Left lung (tissue), 10 donors: ENCODE measurements around the gene NUP98. TPM values are rescaled to one million over a fixed set of nuclear protein-coding genes. Genes with fewer than 3 reads are reported as not detected.
"Not testable (repeated sequence)": the region's sequence is repeated elsewhere in the genome, so short reads cannot be mapped to it uniquely, and the experiment has no call there.

Source experiments
- ATAC-seq: fragments of 200-7000 bp; cut with Tn5 transposase; one replicate; pipeline ENCODE4 v1.9.1; 2020; ENCODE audit warnings: moderate library complexity
- DNase-seq, 4 donors: peaks; one replicate each; pipeline ENCODE4 v3.0.0-alpha.2; 2013 to 2020
- H3K27ac ChIP-seq, 2 donors: fragments of 200-600 bp; sonication (generic) in 1 of 2; one replicate each; pipeline versions ENCODE4 v1.5.0 to v1.8.0; 2020 to 2021
- H3K27me3 ChIP-seq, 2 donors: fragments of 200-600 bp; sonication (generic) in 1 of 2; one replicate each; pipeline versions ENCODE4 v1.5.0 to v1.8.0; 2020 to 2021
- H3K36me3 ChIP-seq, 2 donors: fragments of 200-600 bp; sonication (generic) in 1 of 2; one replicate each; pipeline versions ENCODE4 v1.5.0 to v1.8.0; 2020 to 2021
- H3K4me1 ChIP-seq, 2 donors: fragments of 200-600 bp; one replicate each; pipeline ENCODE4 v1.8.0; 2021
- H3K4me3 ChIP-seq, 2 donors: fragments of 200-600 bp; sonication (generic) in 1 of 2; one replicate each; pipeline versions ENCODE4 v1.5.0 to v1.8.0; 2020 to 2021; ENCODE audit warnings: mild to moderate bottlenecking in 1 of 2
- H3K9me3 ChIP-seq, 2 donors: fragments of 200-600 bp; sonication (generic) in 1 of 2; one replicate each; pipeline versions ENCODE4 v1.5.0 to v1.8.0; 2020 to 2021
- CTCF ChIP-seq, 2 donors: fragments of 200-600 bp; sonication (generic) in 1 of 2; IDR thresholded peaks; one replicate each; pipeline versions ENCODE4 v1.5.0 to v1.8.0; 2021; ENCODE audit warnings: antibody characterized with exemption in 2 of 2
- intact Hi-C, 2 donors: fragments of 100-400 bp; cut with DNase I; formaldehyde crosslinking; loops; one replicate each; pipeline versions ENCODE4 v1.11.2 to v1.14.2; 2022
- polyA plus RNA-seq, 6 donors: library from polyadenylated mRNA; unstranded; fragments of 120-200 nt; gene quantifications; one replicate each; pipeline ENCODE4 v1.2.1, GENCODE V29; 2013; ENCODE audit not compliant: insufficient read length in 6 of 6
- total RNA-seq, 2 donors: library from RNA; stranded (reverse); fragmentation: NEBNext Ultra II Directional; extraction: Animal tissue kit (Norgen Biotek cat#: 25700); gene quantifications; one replicate each; pipeline ENCODE4 v1.2.1, GENCODE V29; 2021
- donor health status: DM: no; HTN: yes; CAD: no.
- donor health status: DM: no; HTN: no; CAD: no.

NUP98 gene
- total and polyA plus RNA-seq, 8 donors = 59.9 to 76.3 (median 66.8) TPM

GRCh38 chr11:3795131-3796001, 2.0 kb downstream of the NUP98 start:
- Histone ChIP-seq H3K27ac (no peak overlapping the region), H3K4me1 (peaks cover 16 to 51% of the 10 kb centered on the region in 2 donors), H3K4me3 (peak overlapping the region; percentile 76 to 78), H3K27me3 (no peaks in the 10 kb centered on the region), H3K36me3 (peaks cover 0 to 38% of the 10 kb centered on the region in 2 donors), H3K9me3 (no peaks in the 10 kb centered on the region)
- intact Hi-C loops = no loop called here
- no peak for DNase-seq
- ATAC-seq = no peak
- TF ChIP-seq CTCF (IDR thresholded peaks at IDR 0.05) = no peak

- Histone ChIP-seq H3K4me1 (peaks cover 16 to 61% of the 10 kb centered on the region in 2 donors), H3K36me3 (peaks cover 0 to 48% of the 10 kb centered on the region in 2 donors)
- H3K27me3 ChIP-seq, intact Hi-C loops, H3K9me3 ChIP-seq, ATAC-seq, H3K4me3 ChIP-seq, H3K27ac ChIP-seq, DNase-seq: not testable (repeated sequence)
Observed at GRCh38 chr11:3794387-3794786, 3.0 kb downstream of the NUP98 start.

DNA sequence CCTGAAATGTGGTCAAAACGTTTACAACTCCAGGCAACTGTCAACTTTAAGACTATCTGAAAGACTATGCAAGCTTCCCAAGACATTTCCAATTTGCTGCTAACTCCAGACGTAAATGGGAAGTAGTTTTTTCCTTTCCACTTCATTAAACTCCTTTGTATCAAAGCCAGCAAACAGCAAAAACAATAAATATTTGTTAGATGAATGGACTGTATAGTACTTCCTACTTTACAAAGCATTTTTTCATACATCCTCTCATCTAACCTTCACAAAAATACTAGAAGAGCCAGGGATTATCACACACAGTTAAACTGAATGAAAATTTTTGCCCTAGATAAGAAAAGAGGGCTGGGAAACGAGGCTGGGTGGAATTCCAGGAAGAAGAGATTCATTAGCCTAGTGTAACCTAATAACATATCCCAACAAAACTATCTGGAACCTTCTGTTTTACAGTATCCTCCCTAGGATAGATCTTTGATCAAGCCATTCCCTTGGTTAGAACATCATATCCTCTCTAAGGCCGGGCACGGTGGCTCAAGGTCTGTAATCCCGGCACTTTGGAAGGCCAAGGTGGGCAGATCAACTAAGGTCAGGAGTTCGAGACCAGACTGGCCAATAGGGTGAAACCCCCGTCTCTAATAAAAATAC, 10.4 kb downstream of the NUP98 start:
- peak overlapping the region in 1 of 2 donors; percentile 85 for H3K27ac ChIP-seq
- TF ChIP-seq CTCF (IDR thresholded peaks at IDR 0.05) = no peak
- H3K4me1 ChIP-seq = peaks cover 18 to 90% of the 10 kb centered on the region in 2 donors
- no peaks in the 10 kb centered on the region for H3K9me3 ChIP-seq
- no peak overlapping the region for H3K4me3 ChIP-seq
- ATAC-seq (peak; percentile 20), DNase-seq (peak in 2 of 4 donors; percentile 67 to 68)
- intact Hi-C loops = no loop called here
- H3K36me3 ChIP-seq = peaks cover 0 to 23% of the 10 kb centered on the region in 2 donors
- H3K27me3 ChIP-seq = no peaks in the 10 kb centered on the region

DNA sequence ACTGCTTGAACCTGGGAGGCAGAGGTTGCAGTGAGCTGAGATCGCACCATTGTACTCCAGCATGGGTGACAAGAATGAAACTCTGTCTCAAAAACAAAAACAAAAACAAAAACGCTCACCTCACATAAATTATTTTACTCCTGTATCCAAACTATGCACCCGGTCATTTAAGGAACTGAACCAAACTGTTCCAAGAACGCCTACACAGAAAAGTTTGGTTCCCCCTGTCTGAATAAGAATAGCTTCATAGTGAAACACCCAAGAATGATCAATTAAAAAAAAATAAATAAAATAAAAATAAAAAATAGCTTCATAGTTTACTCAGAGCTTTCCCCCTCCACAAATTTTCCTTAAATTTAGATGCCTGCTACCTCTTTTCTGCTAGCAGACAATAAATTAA, 13.7 kb downstream of the NUP98 start:
- no peak for TF ChIP-seq CTCF (IDR thresholded peaks at IDR 0.05)
- intact Hi-C loops = no loop called here
- DNase-seq (no peak), ATAC-seq (no peak)
- Histone ChIP-seq H3K4me3 (no peak overlapping the region), H3K27ac (peak overlapping the region in 1 of 2 donors; percentile 85), H3K36me3 (peaks cover 0 to 22% of the 10 kb centered on the region in 2 donors), H3K27me3 (no peaks in the 10 kb centered on the region), H3K4me1 (peaks cover 22 to 82% of the 10 kb centered on the region in 2 donors), H3K9me3 (no peaks in the 10 kb centered on the region)

DNA sequence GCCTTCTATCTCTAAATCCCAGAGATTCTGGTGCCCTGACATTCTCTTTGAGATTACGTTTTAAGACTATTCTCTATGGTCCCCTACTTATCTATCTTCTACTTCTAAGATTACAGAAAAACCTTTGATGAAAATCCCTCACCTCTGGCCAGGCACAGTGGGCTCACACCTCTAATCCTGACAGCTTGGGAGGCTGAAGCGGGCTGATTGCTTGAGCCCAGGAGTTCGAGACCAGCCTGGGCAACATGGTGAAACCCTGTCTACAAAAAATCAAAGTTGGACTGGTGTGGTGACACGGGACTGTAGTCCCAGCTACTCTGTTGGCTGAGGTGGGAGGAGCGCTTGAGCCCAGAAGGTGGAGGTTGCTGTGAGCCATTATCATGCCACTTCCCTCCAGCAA, 14.4 kb downstream of the NUP98 start:
- Histone ChIP-seq H3K36me3 (peaks cover 0 to 29% of the 10 kb centered on the region in 2 donors), H3K9me3 (no peaks in the 10 kb centered on the region), H3K27ac (no peak overlapping the region), H3K4me3 (no peak overlapping the region), H3K27me3 (no peaks in the 10 kb centered on the region), H3K4me1 (peaks cover 22 to 75% of the 10 kb centered on the region in 2 donors)
- TF ChIP-seq CTCF (IDR thresholded peaks at IDR 0.05) = no peak
- ATAC-seq (no peak), DNase-seq (no peak)
- intact Hi-C loops = no loop called here
